T47D (cell line): ENCODE results near the gene FAM163A.
"Not testable (repeated sequence)": the region's sequence is repeated elsewhere in the genome, so short reads cannot be mapped to it uniquely, and the experiment has no call there.

Experiments used
- DNase-seq, 2 experiments: peaks; one replicate each; pipeline versions ENCODE4 v3.0.0 to v3.0.0-alpha.2; 2011 to 2012; ENCODE audit warnings: low read depth in 1 of 2, low spot score in 1 of 2
- JUND ChIP-seq: IDR thresholded peaks from 2 replicates; pipeline ENCODE4 v1.6.1; 2012; ENCODE audit warnings: low read depth
- in situ Hi-C: cut with HindIII; loops from 2 replicates; pipeline ENCODE4 v1.10.0; 2016; ENCODE audit warnings: low sequenced_read_pairs, low pct_unique_long_range_greater_than_20kb

FAM163A gene

DNA sequence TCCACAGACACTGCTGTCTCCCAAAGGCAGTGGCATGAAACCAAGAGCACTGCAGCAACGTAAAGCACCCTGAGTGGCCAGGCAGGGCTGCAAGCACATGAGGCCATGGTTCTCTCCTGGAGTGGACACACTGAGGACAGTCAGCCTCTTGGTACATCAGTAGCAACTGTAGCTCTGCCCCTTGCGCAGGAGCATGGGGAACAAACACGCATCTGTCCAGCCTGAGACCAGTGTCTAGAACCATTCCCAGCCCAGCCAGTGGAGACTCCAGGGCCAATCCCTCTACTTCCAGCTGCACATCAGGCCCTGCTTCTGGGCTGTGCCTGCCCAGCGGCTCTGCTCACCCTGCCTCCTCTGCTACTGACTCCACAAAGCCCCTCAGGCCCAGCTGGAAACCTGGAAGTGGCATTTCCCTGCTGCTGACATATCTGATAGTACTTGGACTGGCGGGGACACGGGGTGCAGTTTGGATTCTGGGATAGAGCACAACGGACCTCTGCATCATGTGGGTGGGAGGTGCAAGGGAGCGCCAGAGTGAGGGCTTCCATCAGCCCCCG is 85.5 kb downstream of the FAM163A start:
- no peak for DNase-seq
- in situ Hi-C loops: no loop called here
- no peak for TF ChIP-seq JUND

DNA sequence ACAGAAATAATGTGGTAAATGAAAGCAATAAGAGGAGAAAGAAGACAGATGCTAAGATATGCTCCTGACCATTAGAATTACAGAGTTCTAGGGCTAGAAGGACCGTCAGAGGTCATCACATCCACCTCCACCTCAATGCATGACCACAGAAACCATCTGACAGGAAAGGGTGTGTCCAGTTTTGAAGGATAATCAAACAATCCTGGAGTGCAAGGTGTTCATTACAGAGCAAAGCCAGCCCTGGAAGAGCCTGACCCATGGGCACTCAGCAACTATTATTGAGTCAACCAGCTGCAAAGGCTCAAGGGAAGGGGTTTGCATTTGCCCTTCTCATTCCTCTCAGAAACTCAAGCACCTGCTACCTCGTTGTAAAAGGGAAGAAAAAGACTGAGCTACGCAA is 88.1 kb downstream of the FAM163A start:
- no peak for DNase-seq
- no peak for TF ChIP-seq JUND
- in situ Hi-C loops: no loop called here

DNA sequence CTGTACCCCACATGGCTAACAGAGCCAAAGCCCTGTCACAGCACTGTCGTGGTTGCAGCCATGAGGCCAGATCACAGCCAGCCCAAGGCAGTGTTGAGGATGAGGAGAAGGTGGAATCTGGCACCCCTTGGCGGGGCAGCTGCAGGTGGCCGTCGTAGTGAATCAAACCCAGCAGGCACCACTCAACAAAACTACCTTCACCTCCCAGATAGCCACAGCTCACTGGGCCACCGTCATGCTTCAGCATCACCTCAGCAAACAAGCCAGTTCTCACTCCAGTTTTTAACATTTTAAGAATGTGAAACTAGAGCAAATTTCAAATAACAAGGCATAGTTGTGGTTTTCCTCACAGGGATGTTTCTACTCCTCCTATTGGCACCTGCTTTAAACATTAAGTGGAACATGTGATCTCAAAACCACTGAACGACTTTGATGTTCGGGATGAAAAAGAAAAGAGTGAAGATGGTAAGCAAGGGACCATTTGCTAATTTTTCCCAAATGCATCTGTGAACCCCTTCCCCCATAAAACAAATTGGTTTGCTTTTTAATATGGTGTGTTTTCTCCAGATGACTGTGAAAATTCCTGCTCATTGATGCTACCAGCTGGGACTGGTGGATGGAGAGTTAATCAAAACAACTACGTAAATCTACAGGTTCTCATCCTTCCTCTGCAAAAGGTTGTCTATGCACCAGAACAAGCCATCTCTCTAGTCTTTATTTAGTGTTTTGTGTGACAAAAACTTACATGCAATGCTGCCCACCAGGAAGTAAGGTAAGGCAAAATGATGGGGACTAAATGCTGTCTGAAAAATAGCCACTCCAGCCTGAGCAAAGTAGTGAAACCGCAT is 89.0 kb downstream of the FAM163A start:
- TF ChIP-seq JUND: no peak
- no peak for DNase-seq
- in situ Hi-C loops: no loop called here

DNA sequence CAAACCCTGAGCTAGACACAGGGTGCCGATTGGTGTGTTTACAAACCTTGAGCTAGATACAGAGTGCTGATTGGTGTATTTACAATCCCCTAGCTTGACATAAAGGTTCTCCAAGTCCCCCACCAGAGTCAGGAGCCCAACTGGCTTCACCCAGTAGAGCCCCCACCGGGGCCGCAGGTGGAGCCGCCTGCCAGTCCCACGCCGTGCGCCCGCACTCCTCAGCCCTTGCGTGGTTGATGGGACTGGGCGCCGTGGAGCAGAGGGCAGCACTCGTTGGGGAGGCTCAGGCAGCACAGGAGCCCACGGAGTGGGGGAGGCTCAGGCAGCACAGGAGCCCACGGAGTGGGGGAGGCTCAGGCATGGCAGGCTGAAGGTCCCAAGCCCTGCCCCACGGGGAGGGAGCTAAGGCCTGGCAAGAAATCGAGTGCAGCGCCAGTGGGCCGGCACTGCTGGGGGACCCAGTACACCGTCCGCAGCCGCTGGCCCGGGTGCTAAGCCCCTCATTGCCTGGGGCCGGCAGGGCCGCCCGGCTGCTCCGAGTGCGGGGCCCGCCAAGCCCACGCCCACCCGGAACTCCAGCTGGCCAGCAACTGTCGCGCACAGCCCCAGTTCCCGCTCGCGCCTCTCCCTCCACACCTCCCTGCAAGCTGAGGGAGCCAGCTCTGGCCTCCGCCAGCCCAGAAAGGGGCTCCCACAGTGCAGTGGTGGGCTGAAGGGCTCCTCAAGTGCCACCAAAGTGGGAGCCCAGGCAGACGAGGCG is 93.8 kb downstream of the FAM163A start:
- in situ Hi-C loops, DNase-seq: not testable (repeated sequence)

DNA sequence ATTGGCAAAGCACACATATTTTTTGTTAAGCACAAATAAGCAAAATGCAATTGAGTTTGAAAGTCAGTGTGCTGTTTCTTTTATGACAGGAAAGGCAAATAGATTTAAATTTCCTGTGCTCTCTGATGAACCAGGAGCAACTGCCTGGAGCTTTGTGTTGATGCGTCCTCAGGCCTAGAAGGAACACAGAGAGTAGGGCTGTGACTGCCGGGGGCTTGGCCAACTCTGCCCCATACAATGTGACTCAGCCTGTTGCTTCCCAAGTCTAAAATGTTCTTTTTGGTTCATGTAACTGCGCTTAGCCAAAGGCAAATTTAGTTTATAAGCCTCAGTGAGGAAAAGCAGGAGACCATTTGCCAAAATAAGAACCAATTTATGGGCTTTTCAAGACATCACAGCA is 97.0 kb downstream of the FAM163A start:
- in situ Hi-C loops: no loop called here
- no peak for TF ChIP-seq JUND
- no peak for DNase-seq

DNA sequence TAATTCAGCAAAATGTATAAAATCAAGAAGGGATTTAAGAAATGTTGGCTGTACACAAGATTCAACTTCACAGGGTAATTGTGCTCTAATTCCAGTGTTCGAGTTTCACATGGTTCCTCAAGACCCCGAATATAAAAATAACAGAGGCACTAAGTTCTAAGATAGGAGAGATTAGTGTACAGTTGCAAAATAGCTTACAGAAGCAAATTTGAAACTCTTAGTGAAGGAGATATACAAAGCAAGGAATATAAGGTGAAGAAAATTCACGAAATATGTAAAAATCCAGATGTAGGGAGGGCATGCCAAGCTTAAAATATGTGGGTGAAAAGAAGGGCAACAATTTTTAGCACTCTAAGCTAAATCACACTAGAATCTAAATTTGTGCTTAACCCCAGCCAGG is 105.1 kb downstream of the FAM163A start:
- in situ Hi-C loops: no loop called here
- no peak for TF ChIP-seq JUND
- DNase-seq: no peak

DNA sequence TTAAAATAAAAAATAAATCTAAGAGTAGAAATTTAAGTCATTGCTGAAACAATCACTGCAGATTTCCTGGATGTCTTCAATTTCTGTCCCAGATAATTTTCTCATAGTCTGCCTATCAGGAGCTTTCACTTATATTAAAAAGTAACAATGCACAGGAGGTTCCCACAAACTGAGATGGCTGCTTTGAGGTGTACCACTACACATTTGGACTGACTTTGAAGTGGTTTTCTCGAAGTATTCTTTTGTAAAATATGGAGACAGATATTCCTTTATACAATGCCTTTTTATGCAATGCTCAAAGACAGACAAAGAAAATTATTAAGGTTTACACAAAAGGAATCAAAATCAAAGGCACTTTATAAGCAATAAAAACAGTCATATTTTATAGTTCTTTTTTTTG is 110.0 kb downstream of the FAM163A start:
- no peak for DNase-seq
- no peak for TF ChIP-seq JUND
- in situ Hi-C loops: no loop called here

DNA sequence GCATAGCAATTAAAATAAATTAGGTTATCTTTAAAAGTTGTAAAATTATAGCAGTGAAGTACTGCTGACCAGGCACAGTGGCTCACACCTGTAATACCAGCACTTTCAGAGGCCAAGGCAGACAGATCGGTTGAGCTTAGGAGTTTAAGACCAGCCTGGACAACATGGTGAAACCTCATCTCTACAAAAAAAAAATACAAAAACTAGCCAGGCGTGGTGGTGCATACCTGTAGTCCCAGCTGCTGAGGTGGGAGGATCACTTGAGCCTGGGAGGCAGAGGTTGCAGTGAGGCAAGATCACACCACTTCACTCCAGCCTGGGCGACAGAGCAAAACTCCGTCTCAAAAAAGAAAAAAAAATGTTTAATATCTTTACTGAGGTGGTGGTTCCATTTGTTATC is 112.7 kb downstream of the FAM163A start:
- in situ Hi-C loops, DNase-seq: not testable (repeated sequence)

DNA sequence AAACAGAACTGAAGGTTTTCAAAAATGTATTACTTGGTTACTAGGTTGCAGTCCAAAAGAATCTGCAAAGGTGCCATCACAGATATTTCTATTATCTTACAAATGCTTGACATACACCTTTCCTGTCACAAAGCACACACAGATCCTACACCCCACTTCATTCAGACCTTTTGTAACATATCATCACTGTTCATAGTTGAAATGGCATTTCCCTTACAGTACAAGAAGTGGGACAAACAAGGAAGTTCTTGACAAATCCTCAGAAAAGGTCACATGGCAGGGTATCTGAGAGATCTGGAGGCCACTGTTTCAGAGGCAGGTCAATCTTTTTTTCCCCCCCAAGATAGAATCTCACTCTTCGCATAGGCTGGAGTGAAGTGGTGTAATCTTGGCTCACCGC is 113.2 kb downstream of the FAM163A start:
- in situ Hi-C loops: no loop called here
- no peak for TF ChIP-seq JUND
- DNase-seq: no peak

DNA sequence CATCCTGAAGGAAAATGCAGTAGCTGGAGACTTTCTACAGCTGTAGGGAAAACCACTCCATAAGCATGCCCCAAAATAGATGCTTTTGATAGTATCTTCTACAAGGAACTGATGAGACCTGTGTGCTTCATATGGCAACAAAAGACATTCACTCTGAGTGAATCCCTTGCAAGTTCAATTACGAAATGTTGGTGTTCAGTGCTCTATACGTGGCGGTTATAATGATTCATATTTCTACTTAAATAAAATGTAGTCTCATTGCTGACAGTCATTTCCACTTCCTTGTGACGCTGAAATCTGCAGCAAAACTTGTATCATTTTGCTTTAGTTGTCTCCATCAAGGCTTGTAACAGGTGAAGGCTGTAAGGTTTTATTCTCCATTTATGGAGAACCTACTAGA is 113.9 kb downstream of the FAM163A start:
- TF ChIP-seq JUND: no peak
- no peak for DNase-seq
- in situ Hi-C loops: no loop called here

DNA sequence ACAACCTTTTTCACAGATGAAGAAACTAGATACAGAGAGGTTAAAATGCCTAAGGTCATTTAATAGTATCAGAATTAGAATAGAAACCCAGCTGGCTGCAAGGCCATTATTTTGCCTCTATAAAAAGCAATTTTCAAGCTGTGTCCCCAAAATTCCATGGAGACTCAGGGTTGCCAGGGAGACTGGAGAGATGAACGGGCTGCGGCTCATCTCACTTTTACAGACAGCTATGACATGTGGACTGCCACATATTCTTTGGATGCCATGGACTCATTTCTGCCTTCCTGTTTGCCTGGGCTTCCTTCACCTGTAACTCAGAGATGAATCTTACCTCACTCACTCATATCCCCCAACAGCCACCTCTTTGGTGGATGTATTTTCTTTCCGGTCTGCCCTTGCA is 117.6 kb downstream of the FAM163A start:
- in situ Hi-C loops: no loop called here
- TF ChIP-seq JUND: no peak
- no peak for DNase-seq

DNA sequence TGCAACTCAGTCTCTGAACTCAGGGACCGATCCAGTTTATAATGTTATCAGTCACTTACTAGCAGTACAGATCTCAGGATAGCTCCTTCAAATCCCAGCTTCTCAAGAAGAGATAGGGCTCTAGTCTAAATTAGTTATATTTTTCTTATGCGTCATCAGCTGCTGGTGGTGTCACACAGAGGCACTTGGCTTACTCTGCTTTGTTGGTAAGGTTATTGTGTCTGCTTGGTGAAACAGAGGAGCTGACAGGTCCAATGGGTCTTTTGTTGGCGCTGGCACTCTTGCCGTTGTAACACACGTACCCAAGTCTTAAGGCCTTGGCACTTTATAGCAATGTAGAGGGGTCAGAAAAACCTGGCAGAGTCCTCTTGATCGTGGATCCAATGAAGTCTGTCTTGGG is 122.3 kb downstream of the FAM163A start:
- in situ Hi-C loops: no loop called here
- TF ChIP-seq JUND: no peak
- no peak for DNase-seq
